HG02610 (cell line): ENCODE results near the gene RPTOR.
"Not testable (repeated sequence)": the region's sequence is repeated elsewhere in the genome, so short reads cannot be mapped to it uniquely, and the experiment has no call there.

Experiments
- ATAC-seq: cut with Tn5 transposase; IDR thresholded peaks from one replicate; pipeline ENCODE4 v1.9.1; 2021; ENCODE audit warnings: mild to moderate bottlenecking, moderate library complexity; ENCODE audit not compliant: unreplicated experiment

The RPTOR gene

DNA sequence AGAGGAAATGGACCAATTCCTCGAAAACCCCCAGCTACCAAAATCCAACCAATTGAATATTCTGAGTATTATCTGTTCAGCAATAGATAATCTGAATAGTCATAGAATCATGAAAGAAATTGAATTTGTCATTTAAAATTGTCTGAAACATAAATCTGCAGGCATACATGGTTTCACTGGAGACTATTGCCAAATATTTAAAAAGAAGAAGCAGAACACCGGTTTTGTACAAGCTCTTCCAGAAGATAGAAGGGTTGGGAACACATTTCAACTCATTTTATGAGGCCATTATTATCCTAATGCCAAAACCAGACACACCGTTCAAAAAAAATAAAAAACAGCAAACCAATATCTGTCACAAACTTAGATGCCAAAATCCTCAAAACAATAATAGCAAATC is 195.5 kb downstream of the RPTOR start:
- ATAC-seq, result no peak

DNA sequence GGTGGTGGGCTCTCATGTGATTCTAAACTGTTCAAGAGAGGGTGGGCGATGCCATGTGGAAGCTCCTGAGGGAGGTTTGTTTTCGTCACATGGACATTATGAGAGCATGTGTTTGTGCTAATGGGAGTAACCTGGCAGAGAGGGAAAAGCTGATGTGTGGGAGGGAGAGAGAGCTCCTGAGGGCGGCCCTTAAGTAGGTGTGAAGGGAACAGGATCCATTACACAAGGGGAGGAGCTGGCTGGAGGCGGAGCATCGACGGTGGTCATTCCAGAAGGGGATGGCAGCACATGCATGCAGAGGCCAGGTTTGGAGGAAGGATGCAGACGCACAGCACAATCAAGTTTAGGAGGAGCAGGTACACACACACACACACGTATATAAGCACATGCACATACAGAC is 197.5 kb downstream of the RPTOR start:
- ATAC-seq, result no peak

DNA sequence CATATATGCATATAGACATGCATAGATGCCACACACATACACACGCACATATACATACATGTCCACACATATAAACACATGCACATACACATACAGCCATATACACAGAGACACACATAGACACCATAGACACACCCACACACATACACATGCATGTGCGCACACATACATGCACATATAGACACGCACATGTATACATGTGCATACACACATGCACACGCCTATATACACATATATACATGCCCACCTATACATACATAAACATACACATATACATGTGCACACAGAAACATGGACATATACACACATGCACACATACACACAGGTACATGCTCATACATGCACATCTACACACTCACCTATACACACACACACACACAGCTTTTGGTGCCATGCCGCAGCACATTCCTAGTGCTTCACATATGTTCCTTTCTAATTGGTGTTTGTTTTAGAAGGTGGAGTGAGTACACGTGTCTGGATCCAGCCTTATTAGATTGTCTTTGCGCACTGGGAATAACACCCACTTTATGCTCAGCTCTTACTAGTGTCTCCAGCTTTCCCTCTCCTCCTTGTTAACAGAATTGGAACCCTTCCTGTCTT is 198.0 kb downstream of the RPTOR start:
- no peak for ATAC-seq

DNA sequence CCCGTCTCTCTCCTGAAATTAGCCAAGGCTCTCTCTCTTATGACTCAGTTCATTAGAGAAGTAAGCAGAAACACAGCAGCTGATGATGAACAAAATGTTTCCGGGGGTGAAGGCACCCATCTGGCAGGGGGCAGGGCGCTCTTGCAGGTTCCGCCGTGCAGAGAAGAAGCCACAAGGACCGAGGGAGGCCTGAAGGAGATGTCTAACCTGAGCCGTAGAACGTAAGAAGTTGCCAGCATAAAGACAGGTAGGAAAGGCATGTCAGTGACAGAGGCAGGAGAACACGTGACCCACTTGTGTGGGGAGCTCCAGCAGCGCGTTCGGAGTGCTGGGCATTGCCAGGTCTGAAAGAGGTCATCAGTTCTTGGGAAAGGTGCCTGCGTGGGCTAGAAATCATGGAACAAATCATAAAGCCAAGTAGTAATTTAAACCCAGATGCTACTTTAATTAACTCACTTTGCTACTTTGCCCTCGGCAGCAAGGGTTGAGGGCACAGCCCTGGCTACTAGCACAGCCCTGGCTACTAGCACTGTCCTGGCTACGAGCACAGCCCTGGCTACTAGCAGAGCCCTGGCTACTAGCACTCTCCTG is 198.6 kb downstream of the RPTOR start:
- ATAC-seq, result no peak

DNA sequence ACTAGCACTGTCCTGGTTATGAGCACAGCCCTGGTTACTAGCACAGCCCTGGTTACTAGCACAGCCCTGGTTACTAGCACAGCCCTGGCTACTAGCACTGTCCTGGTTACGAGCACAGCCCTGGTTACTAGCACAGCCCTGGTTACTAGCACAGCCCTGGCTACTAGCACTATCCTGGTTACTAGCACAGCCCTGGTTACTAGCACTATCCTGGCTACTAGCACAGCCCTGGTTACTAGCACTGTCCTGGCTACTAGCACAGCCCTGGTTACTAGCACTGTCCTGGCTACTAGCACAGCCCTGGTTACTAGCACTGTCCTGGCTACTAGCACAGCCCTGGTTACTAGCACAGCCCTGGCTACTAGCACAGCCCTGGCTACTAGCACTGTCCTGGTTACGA is 199.3 kb downstream of the RPTOR start:
- not testable (repeated sequence) for ATAC-seq

DNA sequence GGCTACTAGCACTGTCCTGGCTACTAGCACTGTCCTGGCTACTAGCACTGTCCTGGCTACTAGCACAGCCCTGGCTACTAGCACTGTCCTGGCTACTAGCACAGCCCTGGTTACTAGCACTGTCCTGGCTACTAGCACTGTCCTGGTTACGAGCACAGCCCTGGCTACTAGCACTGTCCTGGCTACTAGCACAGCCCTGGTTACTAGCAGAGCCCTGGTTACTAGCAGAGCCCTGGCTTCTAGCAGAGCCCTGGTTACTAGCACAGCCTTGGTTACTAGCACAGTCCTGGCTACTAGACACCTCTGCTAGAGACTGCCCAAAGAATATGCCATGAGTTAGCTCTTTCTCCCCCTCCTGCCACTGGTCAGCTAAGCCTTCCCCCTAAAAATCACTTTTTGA is 200.1 kb downstream of the RPTOR start:
- not testable (repeated sequence) for ATAC-seq

DNA sequence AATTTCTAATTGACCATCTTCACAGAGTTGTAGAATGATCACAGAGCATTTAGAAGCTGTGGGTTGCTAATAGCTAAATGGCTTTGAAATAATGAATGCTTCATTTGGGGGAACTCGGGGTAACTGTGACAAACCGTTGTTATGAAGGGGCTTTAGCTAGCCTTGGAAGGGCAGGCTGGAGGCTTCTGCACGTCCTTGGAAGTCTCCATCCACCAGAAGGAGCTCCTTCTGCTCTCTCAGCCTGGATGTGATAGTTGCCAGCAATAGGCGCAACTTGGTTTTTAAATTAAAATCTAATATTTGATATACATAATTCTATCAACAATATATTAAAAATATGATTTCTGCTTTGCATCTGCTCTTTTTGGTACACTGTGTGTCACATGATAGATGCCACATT is 200.5 kb downstream of the RPTOR start:
- ATAC-seq, result no peak

DNA sequence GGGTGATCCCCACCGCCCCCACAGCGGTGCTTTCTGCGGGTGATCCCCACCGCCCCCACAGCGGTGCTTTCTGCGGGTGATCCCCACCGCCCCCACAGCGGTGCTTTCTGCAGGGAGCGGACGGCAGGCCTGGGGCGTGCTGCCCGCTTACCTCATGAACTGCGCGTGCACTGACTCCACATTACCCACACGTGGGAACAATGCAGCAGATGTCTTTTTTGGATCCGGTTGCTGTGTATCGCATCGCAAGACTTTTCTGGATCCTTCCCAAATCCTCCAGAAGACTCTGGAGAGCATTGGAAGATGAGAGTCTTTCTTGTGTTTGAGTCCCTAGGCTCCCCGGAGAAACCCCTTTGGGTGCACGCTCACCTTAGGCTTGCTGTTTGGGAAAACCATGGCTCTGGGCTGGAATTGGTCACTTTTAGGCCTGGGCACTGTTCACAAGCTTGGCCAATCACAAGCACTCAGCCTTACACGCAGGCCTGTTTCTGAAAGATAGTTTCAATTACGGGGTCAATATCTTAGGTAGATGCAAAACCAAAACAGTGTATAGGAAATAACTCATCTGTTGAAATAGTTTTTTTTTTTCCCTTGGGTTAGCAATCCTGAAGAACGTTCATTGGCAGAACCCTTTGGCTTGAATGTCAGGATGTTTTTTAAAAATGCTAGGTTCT is 201.8 kb downstream of the RPTOR start:
- ATAC-seq, result no peak

DNA sequence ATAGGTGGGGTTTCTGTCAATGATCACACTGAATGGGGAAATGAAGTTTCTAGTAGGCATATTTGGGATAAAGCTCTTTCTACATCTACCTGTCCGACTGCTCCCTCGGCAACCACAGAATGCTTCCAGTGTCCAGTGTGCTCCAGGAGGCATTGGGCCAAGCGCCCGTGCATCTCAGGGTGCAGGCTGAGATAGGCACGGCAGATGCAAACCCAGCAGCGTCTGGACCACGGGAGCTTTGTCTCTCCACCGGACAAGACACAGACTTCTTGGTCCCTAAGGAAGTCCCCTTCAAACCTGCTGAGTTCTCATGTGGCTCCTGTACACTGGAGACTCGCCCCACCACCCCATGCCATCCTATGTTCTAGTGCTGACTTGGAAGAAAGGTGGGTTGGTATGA is 202.8 kb downstream of the RPTOR start:
- no peak for ATAC-seq

DNA sequence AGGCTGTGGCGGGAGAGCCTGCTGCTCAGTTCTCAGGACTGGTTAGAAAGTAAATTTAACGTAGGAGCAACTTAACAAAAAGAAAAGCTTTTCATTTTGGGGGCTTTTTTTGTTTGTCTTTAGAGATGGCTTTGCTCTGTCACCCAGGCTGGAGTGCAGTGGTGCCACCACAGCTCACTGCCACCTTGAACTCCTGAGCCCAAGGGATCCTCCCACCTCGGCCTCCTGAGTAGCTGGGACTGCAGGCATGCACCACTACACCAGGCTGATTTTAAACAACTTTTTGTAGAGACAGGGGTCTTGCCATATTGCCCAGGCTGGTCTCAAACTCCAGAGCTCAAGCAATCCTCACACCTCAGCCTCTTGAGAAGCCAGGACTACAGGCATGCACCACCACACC is 205.0 kb downstream of the RPTOR start:
- no peak for ATAC-seq

DNA sequence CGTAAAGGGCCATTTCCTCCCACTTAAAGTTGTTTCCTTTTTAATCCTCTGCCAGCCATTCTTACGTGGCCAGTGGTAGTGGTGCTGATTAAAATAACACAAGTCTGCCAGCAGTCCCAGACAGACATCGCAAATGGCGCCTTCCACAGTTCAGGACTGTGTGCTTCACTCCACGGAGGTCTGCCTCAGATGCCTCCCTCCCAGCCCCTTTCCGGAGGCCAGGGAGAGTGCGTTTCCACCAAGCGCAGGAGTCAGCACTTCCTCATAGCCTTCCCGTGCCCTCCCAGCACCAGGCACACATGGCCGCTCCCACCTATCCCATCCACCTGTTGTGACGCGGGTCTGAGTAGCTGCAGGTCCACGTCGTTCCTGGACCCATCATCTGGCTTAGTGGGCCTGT is 205.6 kb downstream of the RPTOR start:
- ATAC-seq, result no peak

DNA sequence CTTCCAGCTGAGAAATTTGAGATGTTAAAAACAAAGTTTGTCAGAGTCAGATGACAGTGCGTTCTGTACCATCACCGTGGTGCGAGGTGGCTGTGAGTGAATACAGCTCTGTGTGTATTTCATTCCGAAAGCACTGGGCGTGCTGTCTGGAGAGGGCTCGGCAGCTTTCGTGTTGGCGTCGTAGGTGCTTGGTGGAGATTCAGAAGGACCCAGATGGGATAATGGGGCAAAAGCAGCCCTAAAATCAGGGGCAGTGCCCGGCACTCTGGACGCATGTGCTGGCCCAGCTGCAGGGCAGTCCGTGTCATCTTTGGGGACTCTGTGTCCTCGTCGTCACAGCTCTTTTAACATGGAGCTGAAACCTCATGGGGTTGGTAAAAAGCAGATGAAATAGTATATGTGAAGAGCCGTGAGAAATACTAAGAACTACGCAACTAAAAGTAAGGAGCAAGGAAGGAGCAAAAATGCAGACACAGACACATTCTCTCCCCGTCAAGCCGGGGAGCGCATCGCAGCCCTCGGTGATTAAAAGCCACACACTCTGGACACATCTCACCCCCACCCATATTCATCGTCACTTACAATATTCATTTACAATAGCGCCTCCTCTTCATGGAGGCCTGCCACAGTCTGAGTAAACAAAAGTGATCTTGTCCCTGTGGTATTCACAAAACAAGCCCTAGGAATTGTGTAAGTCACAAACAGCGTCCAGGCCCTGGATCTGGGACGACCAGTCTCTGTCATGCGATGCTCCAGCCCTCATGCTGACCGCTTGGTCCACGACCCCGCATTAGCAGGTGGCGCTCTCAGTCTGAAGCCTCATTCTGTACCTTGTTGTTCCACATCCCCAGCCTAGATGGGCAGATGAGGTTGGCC is 206.7 kb downstream of the RPTOR start:
- no peak for ATAC-seq

DNA sequence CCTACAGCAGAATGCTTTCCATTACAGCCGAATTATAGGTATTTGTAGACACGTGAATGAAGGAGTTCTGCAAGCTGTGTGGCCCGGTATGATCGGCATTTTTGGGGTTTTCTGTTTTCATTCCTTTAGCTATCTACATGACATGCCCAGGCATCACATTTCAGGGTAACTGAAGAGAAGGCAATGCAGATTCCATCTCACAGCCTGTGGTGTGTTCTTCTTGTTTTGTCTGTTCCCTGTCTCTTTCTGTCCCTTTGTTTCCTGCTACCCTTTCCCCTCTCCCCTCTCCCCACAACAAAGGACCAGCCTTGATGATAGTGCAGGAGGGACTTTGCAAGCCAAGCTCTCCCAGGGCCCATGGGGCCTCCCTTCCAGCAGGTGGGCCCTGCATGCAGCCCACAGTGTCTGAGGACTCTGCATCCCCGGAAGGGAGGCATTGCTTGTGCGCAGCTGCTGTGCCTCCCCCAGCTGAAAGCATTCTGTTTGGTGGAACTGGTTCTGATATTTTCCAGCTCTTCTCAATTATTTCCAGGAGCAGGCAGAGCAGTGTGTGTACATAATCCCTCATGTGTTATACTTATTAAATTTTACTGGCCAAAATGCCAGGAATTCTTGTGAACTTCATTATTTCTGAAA is 207.4 kb downstream of the RPTOR start:
- no peak for ATAC-seq

DNA sequence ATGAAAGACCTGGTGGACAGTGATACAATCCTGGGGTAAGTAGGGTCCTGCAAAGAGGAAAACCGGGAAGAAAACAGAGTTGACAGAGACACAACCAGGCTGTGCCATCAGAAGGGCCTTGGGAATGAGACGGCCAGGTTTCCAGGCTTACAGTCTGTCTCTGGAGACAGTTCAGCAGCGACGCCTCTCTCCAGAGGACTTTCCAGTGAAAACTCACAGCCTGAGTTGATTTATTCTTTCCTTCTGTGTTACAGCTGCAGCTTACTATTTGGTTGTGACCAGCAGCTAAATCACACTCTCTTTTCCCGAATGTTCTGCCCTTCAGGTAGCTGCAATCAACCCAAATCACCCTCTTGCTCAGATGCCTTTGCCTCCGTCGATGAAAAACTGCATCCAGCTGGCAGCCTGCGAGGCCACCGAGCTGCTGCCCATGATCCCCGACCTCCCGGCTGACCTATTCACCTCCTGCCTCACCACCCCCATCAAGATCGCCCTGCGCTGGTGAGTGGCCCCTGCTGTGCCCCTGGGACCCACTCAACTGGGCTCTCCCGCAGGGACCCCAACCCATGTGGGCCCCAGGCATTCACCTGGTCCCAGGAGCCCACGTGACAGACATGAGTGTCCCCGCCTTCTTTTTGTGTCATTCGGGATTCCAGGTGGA is 209.2 kb downstream of the RPTOR start:
- no peak for ATAC-seq

DNA sequence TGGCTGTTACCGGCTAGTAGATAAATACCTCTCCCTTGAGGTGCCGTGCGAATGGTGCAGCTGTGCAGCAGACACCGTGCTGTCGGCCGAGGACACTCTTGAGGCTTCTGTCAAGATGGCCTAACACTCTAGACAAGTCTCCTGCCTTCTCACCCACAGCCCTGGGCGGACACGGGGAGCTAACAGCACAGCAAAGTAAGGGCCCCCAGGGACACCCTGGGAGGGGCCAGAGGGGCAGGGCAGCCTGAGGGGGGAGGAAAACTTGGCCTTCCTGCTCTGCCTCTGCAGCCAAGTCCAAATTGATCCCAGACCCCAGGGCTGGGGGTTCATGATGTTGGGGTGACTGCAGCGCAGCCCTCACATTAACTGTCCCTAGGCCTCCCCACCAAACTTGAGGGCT is 210.2 kb downstream of the RPTOR start:
- no peak for ATAC-seq

DNA sequence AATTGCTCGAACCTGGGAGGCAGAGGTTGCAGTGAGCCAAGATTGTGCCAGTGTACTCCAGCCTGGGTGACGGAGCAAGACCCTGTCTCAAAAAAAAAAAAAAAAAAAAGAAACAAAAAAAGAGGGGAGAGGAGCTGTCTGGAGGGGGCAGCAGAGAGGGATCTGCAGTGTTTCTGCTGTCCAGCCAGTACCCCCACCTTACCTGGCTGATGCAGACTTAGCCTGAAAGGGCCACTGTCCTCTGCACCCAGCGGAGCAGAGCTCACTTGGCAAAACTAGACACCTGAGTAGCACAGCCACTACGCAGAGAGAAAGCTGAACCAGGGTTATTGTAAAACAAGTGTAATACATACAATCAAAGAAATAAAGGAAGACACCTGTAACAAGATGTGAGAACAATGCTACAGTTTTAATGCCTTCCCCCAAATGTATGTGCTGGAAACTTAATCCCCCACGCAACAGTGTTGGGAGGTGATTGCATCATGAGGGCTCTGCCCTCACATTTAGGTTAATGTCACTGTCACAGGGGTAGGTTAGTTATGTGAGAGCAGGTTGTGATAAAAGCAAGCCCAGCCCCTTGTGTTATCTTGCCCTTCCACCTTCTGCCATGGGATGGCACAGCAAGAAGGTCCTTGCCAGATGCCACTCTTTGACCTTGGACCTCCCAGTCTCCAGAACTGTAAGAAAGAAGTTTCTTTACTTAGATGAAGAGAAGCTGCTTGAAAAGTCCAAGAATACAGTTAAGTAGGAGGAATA is 211.2 kb downstream of the RPTOR start:
- ATAC-seq, result no peak

DNA sequence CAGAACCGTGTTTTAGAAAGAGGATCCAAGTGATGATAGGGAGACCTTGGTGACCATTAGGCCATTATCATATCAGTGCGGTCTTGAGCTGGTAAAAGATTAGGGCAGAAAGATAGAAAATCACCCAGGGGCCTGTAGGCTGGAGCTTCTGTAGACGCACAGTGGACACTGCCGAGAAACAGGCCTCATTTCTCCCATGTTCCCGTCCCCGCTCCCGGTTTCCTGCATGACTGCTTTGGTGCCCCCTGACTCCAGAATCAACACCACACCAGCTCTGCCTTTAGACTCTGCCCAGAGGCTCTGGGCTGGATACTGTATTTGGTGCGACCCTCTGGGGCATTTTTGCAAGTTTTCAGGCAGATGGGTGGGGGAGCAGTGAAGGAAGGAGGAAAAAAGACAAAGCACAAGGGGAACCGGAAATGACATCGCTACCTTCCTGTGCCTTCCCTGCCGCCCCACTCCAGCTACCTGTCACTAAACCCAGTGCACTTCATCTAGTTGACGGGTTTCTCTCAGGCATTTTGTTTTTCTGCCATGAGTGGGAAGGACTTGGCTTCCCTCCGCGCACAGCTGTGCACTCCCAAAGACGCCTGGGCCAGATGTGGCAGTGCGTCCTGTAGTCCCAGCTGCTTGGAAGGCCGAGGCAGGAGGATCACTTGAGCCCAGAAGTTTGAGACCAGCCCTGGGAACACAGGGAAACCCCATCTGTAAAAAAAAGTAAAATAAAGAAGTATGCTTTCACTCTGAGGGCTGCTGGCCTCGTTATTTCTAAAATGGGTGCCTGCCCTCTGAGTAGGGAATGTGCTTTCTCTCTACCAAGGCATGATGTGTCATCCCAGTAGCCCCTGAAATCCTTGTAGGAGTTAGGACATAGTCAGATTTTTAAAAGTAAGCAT is 214.1 kb downstream of the RPTOR start:
- ATAC-seq, result no peak

DNA sequence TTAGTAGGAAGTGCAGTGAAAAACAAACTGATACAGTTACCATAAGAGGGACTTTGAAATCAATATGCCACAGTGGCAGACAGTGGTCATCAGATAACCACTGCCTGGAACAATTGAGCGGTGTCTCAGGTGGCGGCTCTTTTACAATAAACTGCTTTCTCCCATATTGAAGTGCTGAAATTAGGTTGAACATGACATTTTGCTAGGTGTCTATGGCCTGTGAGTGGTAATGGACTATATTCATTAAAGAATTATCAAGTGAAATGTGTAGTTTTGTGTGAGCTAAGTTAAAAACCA is 214.7 kb downstream of the RPTOR start:
- ATAC-seq, result no peak

DNA sequence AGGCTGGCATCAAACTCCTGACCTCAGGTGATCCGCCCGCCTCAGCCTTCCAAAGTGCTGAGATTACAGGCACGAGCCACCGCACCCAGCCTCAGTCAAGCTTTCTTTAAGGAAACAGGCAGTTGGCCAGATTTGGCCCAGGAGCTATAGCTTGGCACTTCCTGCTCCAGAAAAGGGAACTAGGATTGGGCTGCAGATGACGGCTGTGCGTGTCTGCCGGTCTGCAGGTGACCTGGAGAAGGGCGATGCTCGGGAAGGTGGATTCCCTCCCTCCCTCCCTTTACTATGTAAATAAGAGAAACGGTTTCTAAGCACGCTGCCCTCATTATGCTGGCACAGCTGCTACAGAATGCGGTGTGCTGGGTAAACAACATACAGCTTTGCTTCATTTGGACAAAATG is 215.9 kb downstream of the RPTOR start:
- ATAC-seq, result no peak
